ENCODE measurements around the gene RETSAT.
"Not testable (repeated sequence)": the region's sequence is repeated elsewhere in the genome, so short reads cannot be mapped to it uniquely, and the experiment has no call there.

RETSAT gene

DNA sequence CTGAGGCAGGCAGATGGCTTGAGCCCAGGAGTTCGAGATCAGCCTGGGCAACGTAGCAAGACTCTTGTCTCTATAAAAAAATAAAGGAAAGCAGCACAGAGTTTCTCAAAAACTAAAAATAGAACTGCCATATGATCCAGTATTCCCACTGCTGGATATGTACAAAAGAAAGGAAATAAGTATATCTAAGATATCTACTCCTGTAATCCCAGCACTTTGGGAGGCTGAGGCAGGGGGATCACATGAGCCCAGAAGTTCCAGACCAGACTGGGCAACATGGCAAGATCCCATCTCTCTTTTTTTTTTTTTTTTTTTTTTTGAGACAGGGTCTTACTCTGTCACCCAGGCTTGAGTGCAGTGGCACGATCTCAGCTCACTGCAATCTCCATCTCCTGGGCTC lies 24.6 kb downstream of the RETSAT start:
- DNase-seq = not testable (repeated sequence)

GRCh38 chr2:85329181-85329651 lies 25.1 kb downstream of the RETSAT start:
- no peak for DNase-seq

- DNase-seq = peak; percentile 93
Measured at GRCh38 chr2:85327822-85328617, 26.3 kb downstream of the RETSAT start, which contains the start of gene TGOLN2. Gene TGOLN2 (minus strand): TSS chr2:85327989. CDS start chr2:85327962, 27 bp downstream.

GRCh38 chr2:85327160-85327821 lies 27.0 kb downstream of the RETSAT start:
- DNase-seq = peak; percentile 50

- peak; percentile 41 for DNase-seq
Measured at GRCh38 chr2:85326406-85327159, 27.7 kb downstream of the RETSAT start.

GRCh38 chr2:85325466-85325811 lies 28.9 kb downstream of the RETSAT start:
- no peak for DNase-seq

DNA sequence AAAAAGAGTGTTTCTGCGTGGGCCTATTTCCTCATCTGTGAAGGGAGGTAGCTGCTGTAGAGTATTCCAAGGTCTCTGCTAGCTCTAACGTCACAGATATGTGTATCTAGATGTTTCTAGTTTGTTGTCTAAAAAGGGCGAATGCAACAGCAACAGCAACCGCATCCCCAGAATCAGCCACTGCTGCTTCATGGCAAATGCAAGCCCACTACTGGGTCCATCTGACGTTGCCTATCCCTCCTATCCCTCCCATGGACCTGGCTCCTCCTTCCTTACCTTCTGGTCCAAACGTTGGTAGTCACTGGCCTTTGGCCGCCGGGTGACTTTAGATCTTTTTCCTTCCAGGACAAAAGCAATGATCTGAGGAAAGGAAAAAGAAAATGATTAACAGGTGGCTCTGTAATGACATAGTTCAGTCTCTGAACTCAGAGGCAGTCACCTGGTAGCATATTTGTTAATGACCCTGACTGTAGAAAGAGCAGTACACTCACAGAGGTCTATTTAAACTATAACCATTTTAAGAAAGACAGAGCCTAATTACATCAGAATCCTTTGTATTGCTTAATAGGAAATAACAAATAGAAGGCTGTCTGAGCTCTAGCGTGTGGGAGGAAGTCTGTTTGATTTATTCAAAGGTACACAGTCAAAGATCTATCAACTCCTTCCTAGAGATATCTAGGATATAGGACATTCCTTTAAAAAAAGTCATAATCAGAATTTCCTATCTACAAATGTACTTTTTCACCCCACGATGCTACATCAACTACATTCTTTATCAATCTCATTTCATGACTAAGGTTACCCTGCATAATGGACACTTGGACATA lies 29.5 kb downstream of the RETSAT start:
- no peak for DNase-seq

- not testable (repeated sequence) for DNase-seq
Measured at GRCh38 chr2:85323988-85324367, 30.4 kb downstream of the RETSAT start.

- DNase-seq = no peak
Measured at GRCh38 chr2:85323351-85323987, 30.9 kb downstream of the RETSAT start.

DNA sequence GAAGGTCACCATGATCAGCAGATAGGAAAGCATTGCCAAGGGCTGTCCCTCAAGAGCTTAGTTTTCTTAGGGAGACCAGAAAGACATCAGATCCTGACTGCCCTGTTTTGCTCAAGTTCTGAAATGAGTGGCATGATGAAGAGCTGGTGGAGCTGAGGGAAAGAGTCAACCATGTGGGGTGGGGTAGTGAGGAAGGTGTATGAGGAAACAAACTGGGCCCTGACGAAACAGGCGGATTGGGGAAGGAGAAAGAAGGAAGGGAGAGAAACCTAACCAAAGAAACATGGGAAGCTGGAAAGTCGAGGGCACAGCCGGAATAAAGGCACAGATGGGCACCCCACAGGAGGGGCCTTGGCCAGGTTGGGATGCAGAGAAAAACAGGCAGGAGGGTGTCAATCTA lies 34.5 kb downstream of the RETSAT start:
- no peak for DNase-seq

DNA sequence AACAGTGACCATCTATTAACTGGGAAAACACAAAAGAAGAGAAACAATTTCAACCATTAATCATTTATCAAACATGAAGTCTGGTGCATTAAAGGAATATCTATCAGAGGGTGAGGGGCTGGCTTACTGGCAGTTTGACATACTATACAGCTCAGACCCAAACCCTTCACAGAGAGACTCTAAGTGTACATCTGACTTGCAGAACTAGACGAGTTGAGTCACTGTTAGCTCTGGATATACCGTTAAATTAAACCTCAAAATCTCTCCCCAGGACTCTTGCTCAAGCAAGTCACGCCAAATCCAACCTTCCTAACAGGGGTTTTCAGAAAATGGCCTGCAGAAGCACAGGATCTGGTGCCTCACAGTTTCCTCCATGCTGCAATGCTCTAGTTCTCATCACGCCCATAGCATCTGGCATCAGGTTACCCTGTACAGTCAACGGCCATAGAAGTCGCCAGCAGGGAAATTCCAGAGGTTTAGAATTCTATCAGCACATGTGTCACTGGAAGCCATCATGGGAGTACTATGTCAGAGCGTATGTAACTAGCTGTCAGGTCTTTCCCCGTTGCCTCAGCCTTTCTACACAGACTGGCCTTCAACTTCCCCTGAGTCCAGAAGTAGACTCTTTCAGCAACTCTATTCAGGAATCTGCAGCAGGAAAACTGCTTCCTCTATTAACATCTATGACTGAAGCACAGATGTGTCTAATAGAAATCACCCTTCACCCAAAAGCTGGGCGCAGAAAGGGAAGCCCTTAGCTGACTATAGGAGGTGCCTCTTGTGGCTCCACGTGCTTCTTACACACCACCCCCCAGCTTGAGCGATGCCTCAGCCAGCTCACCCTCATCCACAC lies 35.9 kb downstream of the RETSAT start:
- DNase-seq = peak; percentile 64

- not testable (repeated sequence) for DNase-seq
Measured at GRCh38 chr2:85315921-85316320, 38.4 kb downstream of the RETSAT start.

DNA sequence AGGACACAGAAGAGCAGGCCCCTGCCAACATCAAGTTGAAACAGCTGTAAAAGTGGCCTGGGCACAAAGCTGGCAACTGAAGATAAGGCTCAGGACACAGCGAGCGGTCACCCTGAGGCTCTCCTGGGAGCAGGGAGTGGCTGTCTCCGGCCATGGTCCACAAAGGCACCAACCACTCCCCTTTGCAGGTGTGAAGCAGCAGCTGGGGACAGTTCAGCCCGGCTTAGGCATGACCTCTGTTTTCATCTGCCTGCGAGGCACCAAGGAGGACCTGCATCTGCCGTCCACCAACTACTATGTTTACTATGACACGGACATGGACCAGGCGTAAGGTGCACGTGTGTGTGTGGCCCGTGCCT lies 39.5 kb downstream of the RETSAT start:
- DNase-seq = no peak

- DNase-seq = no peak
Measured at GRCh38 chr2:85312404-85312803, 41.9 kb downstream of the RETSAT start.

DNA sequence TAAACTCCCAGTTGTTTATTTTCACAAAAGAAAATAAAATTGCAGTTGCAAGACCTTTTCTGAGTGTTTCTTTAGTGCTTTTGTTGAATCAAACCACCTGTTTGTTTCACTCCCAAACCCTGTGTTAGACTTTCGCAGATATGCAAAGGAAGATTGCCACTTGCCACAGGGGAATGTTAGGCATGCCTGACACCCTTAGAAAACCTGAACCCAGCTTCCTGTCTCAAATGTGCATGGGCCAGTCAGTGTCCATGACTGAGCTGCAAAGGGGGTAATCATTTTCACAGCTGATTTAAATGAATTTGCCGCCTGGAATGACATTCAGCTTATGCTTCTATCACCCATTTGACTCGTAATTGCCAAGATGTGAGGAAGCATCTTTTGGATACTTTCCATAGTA lies 44.0 kb downstream of the RETSAT start:
- DNase-seq = no peak

GRCh38 chr2:85309699-85310321 lies 44.5 kb downstream of the RETSAT start:
- DNase-seq = no peak

GRCh38 chr2:85308896-85309555 lies 45.3 kb downstream of the RETSAT start:
- no peak for DNase-seq

- no peak for DNase-seq
Measured at GRCh38 chr2:85308201-85308600, 46.1 kb downstream of the RETSAT start.

- no peak for DNase-seq
Measured at GRCh38 chr2:85307527-85307897, 46.8 kb downstream of the RETSAT start.

Measured in stimulated activated CD4-positive, alpha-beta T cell treated with anti-CD3 and anti-CD28 coated beads, Interleukin-1b, Interleukin-23, amount 100 ng/mL, for 48 hours (primary cell).